ENCODE data around the gene KRT71.

The KRT71 gene

DNA sequence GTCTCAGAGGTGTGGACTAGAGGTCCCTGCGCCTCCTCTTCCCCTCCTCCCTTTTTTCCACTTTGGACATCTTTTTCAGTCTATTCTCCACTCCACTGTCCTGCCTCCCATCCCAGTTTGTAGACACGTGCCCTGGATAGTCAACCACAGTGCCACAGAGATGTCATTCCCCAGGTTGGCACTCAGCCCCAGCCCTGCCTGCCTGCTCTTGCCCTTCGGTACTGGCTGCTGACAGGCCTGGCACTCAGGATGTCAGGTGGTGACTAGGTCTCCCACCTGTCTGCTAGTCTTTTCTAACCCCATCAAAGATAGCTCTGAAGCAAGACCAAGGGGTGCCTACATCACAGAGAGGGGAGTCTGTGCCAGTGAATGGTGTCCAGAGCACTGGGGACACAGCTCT lies 15.8 kb downstream of the KRT71 start:
- H3K9me3 ChIP-seq (ENCODE audit: insufficient read depth, low read length), result no peaks in the 10 kb centered on the region
- H2AFZ ChIP-seq (ENCODE audit: low read depth, low read length), result no peak overlapping the region
- TF ChIP-seq, protein P1, sequence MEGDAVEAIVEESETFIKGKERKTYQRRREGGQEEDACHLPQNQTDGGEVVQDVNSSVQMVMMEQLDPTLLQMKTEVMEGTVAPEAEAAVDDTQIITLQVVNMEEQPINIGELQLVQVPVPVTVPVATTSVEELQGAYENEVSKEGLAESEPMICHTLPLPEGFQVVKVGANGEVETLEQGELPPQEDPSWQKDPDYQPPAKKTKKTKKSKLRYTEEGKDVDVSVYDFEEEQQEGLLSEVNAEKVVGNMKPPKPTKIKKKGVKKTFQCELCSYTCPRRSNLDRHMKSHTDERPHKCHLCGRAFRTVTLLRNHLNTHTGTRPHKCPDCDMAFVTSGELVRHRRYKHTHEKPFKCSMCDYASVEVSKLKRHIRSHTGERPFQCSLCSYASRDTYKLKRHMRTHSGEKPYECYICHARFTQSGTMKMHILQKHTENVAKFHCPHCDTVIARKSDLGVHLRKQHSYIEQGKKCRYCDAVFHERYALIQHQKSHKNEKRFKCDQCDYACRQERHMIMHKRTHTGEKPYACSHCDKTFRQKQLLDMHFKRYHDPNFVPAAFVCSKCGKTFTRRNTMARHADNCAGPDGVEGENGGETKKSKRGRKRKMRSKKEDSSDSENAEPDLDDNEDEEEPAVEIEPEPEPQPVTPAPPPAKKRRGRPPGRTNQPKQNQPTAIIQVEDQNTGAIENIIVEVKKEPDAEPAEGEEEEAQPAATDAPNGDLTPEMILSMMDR (IDR thresholded peaks at IDR 0.05; ENCODE audit: low read depth, low read length), result no peak
- TF ChIP-seq EZH2phosphoT487 (IDR thresholded peaks at IDR 0.05; ENCODE audit: low read depth), result no peak
- no peak overlapping the region for H3K27ac ChIP-seq (ENCODE audit: low read length)
- no peak overlapping the region for H3K4me2 ChIP-seq (ENCODE audit: low read length)
- H3K36me3 ChIP-seq (replicated peaks; ENCODE audit: low read depth, low read length), result no peaks in the 10 kb centered on the region
- no peak overlapping the region for H3K4me3 ChIP-seq (ENCODE audit: low read length)
- H3K79me2 ChIP-seq (ENCODE audit: low read length), result no peaks in the 10 kb centered on the region
- H4K20me1 ChIP-seq (ENCODE audit: insufficient read depth, low read length), result no peaks in the 10 kb centered on the region
- no peak overlapping the region for H3K9ac ChIP-seq (ENCODE audit: low read length)
- H3K4me1 ChIP-seq (ENCODE audit: low read length), result peaks cover 17% of the 10 kb centered on the region
- H3K27me3 ChIP-seq (ENCODE audit: low read depth, low read length), result no peaks in the 10 kb centered on the region

DNA sequence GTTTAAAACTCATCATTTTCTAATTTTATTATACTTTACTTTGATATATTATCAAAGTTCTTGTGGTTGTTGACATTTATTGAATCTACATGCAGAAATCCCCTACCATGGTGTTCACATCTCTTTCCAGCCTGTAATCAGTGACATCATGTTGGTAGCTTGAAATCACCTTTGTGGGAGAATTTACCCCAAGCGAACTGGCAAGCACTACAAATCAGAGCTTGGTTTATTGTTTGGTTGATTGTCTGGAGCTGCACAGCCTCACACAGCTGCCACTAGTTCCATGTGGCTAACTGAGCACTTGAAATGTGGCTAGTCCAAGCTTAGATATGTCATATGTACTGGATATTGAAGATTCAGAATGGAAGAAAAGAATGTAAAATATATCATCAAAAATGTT lies 17.4 kb downstream of the KRT71 start:
- Histone ChIP-seq H3K79me2 (ENCODE audit: low read length) (no peaks in the 10 kb centered on the region), H3K4me1 (ENCODE audit: low read length) (peaks cover 33% of the 10 kb centered on the region), H3K27me3 (ENCODE audit: low read depth, low read length) (no peaks in the 10 kb centered on the region), H3K4me2 (ENCODE audit: low read length) (no peak overlapping the region), H3K9me3 (ENCODE audit: insufficient read depth, low read length) (no peaks in the 10 kb centered on the region), H4K20me1 (ENCODE audit: insufficient read depth, low read length) (no peaks in the 10 kb centered on the region), H2AFZ (ENCODE audit: low read depth, low read length) (no peak overlapping the region), H3K27ac (ENCODE audit: low read length) (no peak overlapping the region), H3K36me3 (replicated peaks; ENCODE audit: low read depth, low read length) (no peaks in the 10 kb centered on the region), H3K4me3 (ENCODE audit: low read length) (no peak overlapping the region), H3K9ac (ENCODE audit: low read length) (no peak overlapping the region)
- TF ChIP-seq, protein P1 (IDR thresholded peaks at IDR 0.05; ENCODE audit: low read depth, low read length), result no peak
- no peak for TF ChIP-seq EZH2phosphoT487 (IDR thresholded peaks at IDR 0.05; ENCODE audit: low read depth)

DNA sequence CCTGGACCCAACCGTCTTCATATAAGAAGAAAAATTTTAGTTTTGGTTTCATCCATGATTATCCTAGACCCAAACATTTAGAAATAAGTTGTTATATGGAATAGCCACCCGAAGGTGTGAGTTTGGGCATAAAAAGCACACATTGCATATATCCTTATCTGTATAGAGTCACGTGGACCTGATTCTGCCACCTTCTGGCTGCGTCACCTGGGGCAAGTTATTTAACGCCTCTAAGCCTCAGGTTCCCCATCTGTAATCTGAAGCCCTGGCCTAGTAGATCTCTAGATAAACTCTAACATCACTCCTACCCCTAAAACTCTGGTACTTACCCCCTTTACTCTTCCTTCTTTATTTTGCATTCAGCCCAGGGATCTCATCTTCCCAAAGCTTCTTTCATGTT lies 18.5 kb downstream of the KRT71 start:
- Histone ChIP-seq H3K36me3 (replicated peaks; ENCODE audit: low read depth, low read length) (no peaks in the 10 kb centered on the region), H4K20me1 (ENCODE audit: insufficient read depth, low read length) (no peaks in the 10 kb centered on the region), H3K27ac (ENCODE audit: low read length) (no peak overlapping the region), H3K79me2 (ENCODE audit: low read length) (no peaks in the 10 kb centered on the region), H3K4me1 (ENCODE audit: low read length) (peaks cover 36% of the 10 kb centered on the region), H3K4me2 (ENCODE audit: low read length) (peak overlapping the region; percentile 32), H3K4me3 (ENCODE audit: low read length) (no peak overlapping the region), H3K27me3 (ENCODE audit: low read depth, low read length) (no peaks in the 10 kb centered on the region), H3K9ac (ENCODE audit: low read length) (no peak overlapping the region), H2AFZ (ENCODE audit: low read depth, low read length) (no peak overlapping the region), H3K9me3 (ENCODE audit: insufficient read depth, low read length) (no peaks in the 10 kb centered on the region)
- TF ChIP-seq EZH2phosphoT487 (IDR thresholded peaks at IDR 0.05; ENCODE audit: low read depth), result no peak
- TF ChIP-seq, protein P1 (IDR thresholded peaks at IDR 0.05; ENCODE audit: low read depth, low read length), result 0 out of 2 replicates have a peak, but pooled peaks have one; percentile 7

DNA sequence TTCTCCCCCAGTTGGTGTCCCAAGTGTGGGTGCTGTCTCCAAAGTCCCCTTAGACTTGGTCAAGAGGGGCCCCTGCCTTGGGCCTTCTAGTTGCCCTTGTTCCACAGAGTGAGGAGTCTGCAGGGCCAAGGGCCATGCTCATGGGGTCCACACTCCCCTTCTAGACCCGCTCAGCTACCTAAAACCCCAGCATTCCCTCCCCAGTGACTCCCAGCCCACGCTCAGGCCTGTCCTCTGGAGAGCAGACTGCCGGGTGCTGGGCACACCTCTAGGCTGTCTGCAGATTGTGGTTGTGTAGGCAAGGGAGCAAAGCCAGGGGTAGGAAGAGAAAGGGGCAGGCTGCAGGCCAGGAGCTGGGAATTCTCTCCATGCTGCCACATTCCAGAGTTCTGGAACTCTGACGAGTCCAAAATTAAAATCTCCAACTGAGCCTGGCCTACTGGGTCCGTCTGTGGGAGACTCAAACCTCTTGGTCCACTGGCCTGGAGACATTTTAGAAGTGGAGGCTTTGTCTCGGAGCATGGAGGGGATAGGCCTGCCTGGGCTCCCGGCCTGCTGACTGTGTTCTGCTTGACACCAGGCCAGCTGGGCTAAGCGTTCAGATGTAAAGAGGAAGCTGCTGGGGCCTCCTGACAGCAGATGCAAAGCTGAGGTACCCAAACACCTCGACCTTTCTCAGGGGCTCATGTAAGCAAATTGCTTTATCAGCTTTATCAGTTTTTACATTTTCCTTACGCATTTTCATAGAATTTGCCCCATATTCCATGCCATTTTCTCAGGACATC lies 19.1 kb downstream of the KRT71 start:
- no peaks in the 10 kb centered on the region for H3K9me3 ChIP-seq (ENCODE audit: insufficient read depth, low read length)
- no peak overlapping the region for H2AFZ ChIP-seq (ENCODE audit: low read depth, low read length)
- H3K79me2 ChIP-seq (ENCODE audit: low read length), result no peaks in the 10 kb centered on the region
- peak overlapping the region; percentile 32 for H3K4me2 ChIP-seq (ENCODE audit: low read length)
- peaks cover 36% of the 10 kb centered on the region for H3K4me1 ChIP-seq (ENCODE audit: low read length)
- no peaks in the 10 kb centered on the region for H3K36me3 ChIP-seq (replicated peaks; ENCODE audit: low read depth, low read length)
- TF ChIP-seq EZH2phosphoT487 (IDR thresholded peaks at IDR 0.05; ENCODE audit: low read depth), result no peak
- TF ChIP-seq, protein P1 (IDR thresholded peaks at IDR 0.05; ENCODE audit: low read depth, low read length), result no peak
- no peak overlapping the region for H3K27ac ChIP-seq (ENCODE audit: low read length)
- no peaks in the 10 kb centered on the region for H4K20me1 ChIP-seq (ENCODE audit: insufficient read depth, low read length)
- no peak overlapping the region for H3K4me3 ChIP-seq (ENCODE audit: low read length)
- H3K27me3 ChIP-seq (ENCODE audit: low read depth, low read length), result no peaks in the 10 kb centered on the region
- H3K9ac ChIP-seq (ENCODE audit: low read length), result no peak overlapping the region

All from OCI-LY3 (cell line).